Left renal cortex interstitium (tissue), 4 donors: ENCODE measurements around the gene PDCD1. TPM values are rescaled to one million over a fixed set of nuclear protein-coding genes. Genes with fewer than 3 reads are reported as not detected.

Experiments
- DNase-seq, 4 donors: peaks; one replicate each; pipeline ENCODE4 v3.0.0-alpha.2; 2013; ENCODE audit warnings: low read depth in 4 of 4, low spot score in 2 of 4, missing footprints in 1 of 4
- polyA plus RNA-seq, 4 donors: library from polyadenylated mRNA; unstranded; fragments of 120-200 nt; gene quantifications; one replicate each; pipeline ENCODE4 v1.2.1, GENCODE V29; 2013; ENCODE audit not compliant: insufficient read length in 4 of 4

The PDCD1 gene
- polyA plus RNA-seq, 4 donors, result 0.21 to 0.33 (median 0.29) TPM

- DNase-seq, result no peak
Observed at GRCh38 chr2:241866790-241867645, 8.3 kb upstream of the PDCD1 start.

GRCh38 chr2:241865957-241866789 lies 7.5 kb upstream of the PDCD1 start:
- no peak for DNase-seq

- no peak for DNase-seq
Observed at GRCh38 chr2:241865416-241865956, 6.8 kb upstream of the PDCD1 start.

- no peak for DNase-seq
Observed at GRCh38 chr2:241864850-241865213, 6.1 kb upstream of the PDCD1 start.

- no peak for DNase-seq
Observed at GRCh38 chr2:241864168-241864849, 5.6 kb upstream of the PDCD1 start.

GRCh38 chr2:241863536-241863954 lies 4.9 kb upstream of the PDCD1 start:
- no peak for DNase-seq

- no peak for DNase-seq
Observed at GRCh38 chr2:241862775-241863535, 4.3 kb upstream of the PDCD1 start.

- no peak for DNase-seq
Observed at GRCh38 chr2:241862093-241862492, 3.4 kb upstream of the PDCD1 start.

GRCh38 chr2:241861264-241861663 lies 2.6 kb upstream of the PDCD1 start:
- DNase-seq, result no peak

GRCh38 chr2:241860184-241861078 lies 1.7 kb upstream of the PDCD1 start:
- DNase-seq, result no peak

- DNase-seq, result no peak
Observed at GRCh38 chr2:241859436-241860183, 916 bp upstream of the PDCD1 start.

GRCh38 chr2:241859017-241859435 lies 332 bp upstream of the PDCD1 start:
- DNase-seq, result no peak

- DNase-seq, result no peak
Observed at GRCh38 chr2:241857572-241858121, 1.0 kb downstream of the PDCD1 start.

GRCh38 chr2:241857041-241857541 lies 1.6 kb downstream of the PDCD1 start:
- no peak for DNase-seq

GRCh38 chr2:241855888-241856422 lies 2.7 kb downstream of the PDCD1 start:
- no peak for DNase-seq

- no peak for DNase-seq
Observed at GRCh38 chr2:241855245-241855887, 3.3 kb downstream of the PDCD1 start.
